B cell (primary cell): ENCODE results near the gene KCTD2.

Experiments used
- EZH2 ChIP-seq: IDR thresholded peaks from 2 replicates; pipeline ENCODE4 v1.6.1; 2012; ENCODE audit warnings: borderline replicate concordance, low read depth, mild to moderate bottlenecking, moderate library complexity, low read length; ENCODE audit not compliant: insufficient read depth, poor library complexity, severe bottlenecking
- TF ChIP-seq, protein P1 (sequence below): fragments of 200-600 bp; IDR thresholded peaks from one replicate; pipeline ENCODE4 v1.8.0; 2022; ENCODE audit warnings: antibody characterized with exemption, mild to moderate bottlenecking

- TF ChIP-seq, protein P1, sequence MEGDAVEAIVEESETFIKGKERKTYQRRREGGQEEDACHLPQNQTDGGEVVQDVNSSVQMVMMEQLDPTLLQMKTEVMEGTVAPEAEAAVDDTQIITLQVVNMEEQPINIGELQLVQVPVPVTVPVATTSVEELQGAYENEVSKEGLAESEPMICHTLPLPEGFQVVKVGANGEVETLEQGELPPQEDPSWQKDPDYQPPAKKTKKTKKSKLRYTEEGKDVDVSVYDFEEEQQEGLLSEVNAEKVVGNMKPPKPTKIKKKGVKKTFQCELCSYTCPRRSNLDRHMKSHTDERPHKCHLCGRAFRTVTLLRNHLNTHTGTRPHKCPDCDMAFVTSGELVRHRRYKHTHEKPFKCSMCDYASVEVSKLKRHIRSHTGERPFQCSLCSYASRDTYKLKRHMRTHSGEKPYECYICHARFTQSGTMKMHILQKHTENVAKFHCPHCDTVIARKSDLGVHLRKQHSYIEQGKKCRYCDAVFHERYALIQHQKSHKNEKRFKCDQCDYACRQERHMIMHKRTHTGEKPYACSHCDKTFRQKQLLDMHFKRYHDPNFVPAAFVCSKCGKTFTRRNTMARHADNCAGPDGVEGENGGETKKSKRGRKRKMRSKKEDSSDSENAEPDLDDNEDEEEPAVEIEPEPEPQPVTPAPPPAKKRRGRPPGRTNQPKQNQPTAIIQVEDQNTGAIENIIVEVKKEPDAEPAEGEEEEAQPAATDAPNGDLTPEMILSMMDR = no peak
- no peak for TF ChIP-seq EZH2
Measured at GRCh38 chr17:75008373-75008772, 38.7 kb upstream of the KCTD2 start.
